HG02870 (cell line): ENCODE data around the gene FHL3.

Experiments
- ATAC-seq: cut with Tn5 transposase; IDR thresholded peaks from one replicate; pipeline ENCODE4 v1.9.1; 2021; ENCODE audit warnings: mild to moderate bottlenecking, moderate library complexity; ENCODE audit not compliant: unreplicated experiment

Gene FHL3, protein sequence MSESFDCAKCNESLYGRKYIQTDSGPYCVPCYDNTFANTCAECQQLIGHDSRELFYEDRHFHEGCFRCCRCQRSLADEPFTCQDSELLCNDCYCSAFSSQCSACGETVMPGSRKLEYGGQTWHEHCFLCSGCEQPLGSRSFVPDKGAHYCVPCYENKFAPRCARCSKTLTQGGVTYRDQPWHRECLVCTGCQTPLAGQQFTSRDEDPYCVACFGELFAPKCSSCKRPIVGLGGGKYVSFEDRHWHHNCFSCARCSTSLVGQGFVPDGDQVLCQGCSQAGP

DNA sequence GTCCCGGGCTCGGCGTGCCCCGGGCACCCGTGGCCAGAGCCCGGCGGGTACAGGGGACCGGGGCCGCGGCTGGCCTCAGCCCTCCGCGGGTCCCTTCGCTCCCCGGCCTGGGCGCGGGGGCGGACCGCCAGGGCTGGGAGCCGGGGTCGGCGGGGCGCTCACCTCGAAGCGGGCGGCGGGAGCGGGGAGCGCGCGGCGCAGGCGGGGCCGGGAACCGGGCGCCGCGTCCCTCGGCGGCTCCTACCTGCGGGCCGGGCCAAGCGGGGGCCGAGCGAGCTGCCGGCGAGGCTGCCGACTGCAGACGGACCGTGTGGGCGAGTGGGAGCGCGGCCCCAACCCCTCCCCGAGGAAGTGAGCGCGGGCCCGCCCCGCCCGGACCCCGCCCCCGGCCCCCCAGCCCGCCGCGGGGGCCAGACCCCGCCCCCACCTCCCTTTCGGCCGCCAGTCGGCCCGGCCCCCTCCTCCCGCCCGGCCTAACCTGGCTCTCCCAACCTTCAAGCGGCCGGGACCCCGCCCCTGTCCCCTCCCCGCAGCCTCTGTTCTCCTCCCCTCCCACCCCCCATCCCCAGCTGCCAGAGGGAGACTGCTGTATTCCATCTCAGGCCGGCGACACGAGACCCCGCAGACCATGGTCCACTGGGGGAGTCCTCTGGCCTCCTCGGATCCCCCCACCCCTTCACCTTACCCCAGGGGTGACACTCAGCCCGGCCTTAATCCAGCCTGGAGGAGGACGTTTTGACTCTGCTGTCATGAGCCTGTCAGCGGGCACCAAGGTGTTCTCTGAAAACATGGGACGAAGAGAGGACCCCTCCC, at the start of gene FHL3:
TSS of gene FHL3 (minus strand) at position 320 of the 813 bp plus-strand sequence. CDS start 6,102 bp downstream, outside the sequence.
- no peak for ATAC-seq

DNA sequence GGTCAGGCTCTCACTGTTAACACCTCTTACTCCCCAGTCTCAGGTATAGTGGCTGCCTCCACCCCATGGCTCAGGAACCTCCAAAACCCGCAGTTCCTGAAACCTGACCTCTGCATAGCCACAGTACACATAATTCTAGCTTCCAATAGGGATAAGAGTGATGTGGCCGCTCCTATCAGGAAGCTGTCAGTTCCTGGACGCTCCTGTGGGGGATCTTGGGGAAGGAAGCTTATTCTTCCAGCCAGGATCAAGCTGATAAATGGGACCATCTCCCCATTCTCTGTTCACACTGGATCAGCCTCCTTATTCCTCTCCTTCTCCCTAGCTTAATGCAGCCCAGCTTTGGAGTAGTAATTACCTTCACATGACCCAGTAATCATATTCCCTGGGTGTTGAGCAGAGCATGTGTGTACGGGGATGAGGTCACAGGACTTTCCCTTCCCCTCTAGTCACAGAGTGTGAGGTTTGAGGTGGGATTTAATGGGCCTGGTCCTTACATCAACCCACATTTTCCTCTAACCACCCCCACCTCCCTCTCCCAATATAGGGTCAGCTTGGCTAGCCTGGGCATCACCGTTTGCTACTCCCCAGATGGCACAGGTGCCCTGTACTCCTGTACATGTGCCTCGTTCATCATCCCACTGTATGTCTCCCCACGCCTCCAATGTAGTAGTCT, 48.2 kb upstream of the FHL3 start:
- no peak for ATAC-seq

DNA sequence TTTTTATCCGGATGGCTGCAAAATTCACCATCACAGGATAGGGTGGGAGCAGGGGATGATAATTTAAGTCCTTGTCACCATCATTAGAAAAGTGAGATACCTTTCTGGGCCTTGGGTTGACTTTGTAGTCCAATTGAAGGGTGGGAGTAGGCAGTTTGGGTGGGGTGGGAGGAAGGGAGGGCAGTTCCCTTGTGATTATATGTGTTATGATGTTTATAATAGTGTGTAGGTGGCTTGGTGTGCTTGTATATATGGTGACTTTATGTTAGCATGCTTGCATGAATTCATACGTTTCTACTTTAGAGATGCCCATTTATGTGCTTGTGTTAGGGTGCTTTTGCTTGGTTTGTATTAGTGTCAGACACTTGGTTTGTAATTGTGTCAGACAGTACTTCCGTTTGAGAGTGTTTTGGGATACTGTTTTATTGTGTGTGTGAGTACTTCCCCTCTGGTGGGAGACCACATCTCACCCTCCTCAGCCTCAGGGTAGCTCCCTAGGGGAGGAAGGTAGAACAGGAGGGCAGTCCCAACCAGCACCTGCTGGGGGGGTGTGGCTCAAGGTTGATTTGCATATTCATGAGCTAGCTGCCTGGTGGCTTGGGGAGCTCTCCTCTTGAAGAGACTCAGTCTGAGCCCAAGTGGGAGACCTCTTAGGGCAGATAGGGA, 47.6 kb upstream of the FHL3 start:
- ATAC-seq = no peak

DNA sequence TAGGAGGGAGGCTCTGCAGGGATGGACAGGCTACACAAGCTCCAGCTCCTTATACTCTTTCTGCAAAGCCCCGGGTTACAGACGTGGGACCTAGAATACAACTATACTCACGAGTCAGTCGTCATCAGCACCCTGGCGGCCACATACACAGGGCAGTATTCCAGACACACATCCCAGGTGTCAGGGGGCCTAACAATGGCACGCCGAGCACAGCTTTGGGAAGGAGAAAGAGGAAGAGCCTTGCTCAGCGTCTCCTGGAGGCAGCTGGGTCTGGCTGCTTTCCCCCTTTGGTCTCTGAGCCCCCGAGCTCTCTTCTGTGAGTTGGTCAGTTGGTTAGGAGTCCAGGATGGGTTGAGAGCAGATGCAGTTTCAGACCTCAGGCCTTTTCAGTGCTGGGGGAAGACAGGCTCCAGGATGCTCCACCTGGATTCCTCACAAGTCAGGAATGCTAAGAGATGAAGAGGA, 45.8 kb upstream of the FHL3 start:
- ATAC-seq = no peak

DNA sequence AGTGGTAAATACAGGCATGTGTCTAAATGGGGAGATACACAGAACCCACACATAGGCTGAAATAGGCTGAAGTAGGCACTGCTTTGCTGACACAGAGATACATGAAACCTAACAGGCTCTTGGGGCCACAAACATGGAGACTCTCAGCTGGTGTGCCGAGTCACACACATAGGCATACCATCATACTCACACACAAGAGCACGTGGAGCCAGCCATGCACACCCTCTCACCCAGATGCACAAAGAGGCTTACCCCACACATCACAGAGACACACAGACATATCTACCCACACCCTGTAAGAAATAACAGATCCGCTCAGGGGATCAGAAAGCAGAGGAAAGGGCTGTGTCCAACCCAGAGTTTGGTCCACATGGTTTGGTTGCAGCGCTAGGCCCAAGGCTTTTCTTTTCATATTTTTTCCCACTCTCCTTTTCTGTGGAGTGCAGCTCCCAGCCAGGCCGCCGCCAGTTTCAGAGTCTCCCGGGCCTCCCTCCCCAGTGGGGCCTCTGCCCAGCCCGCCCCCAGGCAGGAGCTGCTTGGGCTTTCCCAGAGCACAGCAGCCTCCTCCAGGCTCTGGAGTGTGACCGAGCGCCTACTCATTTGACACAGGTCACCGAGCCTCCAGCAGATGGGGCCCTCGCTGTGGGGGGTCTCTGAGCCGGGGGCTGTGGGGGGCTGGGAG, 45.2 kb upstream of the FHL3 start:
- ATAC-seq = no peak

DNA sequence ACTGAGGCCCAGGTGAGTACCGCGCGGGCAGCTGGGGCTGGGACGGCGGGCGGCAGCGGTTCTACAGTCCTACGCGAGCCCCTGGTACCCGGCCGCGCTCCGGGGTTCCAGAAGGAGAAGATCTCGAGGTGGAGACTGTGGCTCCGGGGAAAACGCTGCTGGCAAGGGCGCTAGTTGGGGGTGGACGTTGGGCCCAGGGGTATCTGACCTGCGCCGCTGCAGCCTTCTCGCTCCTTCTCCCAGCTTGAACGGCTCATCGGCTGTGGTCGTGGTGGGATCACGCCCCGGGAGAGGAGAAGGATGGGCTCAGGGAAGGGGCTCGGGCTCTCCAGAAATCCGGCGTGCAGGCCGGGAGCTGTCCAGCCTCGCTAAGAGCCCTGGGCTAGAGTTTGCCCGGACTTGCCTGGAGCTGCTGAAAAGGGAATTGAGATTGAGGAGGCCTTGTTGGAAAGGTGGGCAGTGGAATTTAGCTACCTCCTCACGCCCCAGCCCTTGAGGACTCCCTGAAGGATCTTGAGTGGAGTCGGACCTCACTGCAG, 42.4 kb upstream of the FHL3 start:
- ATAC-seq = no peak

DNA sequence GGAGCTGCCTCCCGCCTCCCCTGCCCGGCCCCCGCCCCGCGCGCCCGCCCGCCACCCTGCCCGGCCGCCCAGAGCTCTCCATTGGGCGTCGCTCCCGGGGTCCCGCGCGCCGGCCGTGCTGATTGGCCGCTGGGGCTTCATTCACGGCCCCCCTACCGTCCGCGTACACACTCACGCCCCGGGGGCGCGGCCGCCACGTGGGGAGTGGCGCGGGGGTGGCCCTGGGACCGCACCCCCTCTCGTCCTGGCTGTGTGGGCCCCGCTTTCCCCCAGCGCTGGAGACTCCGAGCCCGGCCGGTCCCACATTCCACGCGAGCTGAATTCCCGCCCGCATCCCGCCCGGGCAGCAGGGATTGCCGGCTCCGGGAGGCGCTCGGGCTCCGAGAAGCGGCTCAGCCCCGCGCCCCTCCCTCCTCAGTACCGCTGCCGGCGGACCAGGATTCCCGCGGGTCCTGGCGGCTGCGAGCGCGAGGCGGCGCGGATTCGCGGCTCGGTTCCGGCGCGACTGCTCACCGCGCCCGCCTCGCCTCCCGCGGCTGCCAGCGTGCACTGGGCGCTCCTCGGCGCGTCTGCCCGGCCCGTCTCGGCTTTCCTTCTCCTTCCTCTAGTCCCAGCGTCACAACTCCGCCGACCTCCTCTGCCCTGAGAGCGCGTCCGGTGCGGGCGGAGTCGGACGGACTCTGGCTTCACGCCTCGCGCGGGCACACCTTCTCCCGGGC, 41.7 kb upstream of the FHL3 start:
- ATAC-seq = peak; percentile 71

DNA sequence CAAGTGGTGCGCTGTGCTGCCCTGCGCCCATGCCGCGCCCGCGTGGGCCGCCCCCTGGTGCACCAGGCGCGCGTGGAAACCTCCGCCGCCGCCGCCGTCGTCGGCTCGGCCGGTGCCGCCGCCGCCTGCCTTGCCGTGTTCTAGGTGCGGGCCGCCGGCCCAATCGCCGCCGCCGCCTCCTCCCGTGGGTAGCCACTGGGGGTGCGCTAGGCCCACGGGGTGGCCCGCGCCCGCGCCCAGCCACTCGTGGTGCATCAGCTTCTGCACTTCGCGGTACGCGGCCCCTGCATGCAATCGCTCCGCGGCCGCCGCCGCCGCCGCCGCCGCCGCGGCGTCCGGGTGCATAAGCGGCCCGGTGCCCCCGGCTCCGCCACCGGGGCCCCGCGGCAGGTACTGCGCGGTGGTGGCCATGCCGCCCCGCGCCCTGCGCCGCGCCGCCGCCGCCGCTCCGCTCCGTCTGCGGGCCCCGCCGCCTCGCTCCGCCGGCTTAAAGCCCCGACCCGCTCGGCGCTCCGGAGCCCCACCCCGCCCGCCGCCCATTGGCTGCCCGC, 41.1 kb upstream of the FHL3 start, which contains the start of gene POU3F1:
TSS of gene POU3F1 (minus strand) at position 461 of the 551 bp plus-strand sequence. CDS start at position 411, 50 bp downstream.
- ATAC-seq = peak; percentile 9

DNA sequence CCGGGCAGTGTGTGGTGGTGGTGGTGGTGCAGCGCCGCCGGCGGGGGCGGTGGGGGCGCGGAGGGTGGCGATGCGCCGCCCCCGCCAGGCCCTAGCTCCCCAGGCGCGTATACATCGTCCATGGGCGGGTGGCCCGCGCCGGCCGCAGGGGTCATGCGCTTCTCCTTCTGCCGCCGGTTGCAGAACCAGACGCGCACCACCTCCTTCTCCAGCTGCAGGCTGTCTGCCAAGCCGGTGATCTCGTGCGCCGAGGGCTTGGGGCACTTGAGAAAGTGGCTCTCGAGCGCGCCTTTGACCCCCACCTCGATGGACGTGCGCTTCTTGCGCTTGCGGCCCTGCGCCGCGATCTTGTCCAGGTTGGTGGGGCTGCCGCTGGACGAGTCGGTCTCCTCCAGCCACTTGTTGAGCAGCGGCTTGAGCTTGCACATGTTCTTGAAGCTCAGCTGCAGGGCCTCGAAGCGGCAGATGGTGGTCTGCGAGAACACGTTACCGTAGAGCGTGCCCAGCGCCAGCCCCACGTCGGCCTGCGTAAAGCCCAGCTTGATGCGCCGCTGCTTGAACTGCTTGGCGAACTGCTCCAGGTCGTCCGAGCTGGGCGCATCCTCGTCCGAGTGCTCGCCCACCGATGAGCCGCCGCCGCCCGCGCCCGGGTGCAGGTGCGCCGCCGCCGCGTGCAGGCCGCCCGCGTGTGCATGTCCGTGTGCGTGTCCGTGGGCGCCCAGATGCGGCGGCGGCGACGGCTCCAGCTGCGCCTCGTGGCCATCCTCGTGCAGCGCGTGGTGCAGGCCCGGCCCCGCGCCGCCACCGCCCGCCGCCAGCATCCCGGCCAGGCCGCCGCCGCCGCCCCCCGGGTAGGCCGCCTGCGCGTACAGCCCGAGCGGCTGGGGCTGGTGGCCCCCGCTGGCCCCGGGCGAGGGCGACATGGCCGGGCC, 40.4 kb upstream of the FHL3 start:
- ATAC-seq = no peak

DNA sequence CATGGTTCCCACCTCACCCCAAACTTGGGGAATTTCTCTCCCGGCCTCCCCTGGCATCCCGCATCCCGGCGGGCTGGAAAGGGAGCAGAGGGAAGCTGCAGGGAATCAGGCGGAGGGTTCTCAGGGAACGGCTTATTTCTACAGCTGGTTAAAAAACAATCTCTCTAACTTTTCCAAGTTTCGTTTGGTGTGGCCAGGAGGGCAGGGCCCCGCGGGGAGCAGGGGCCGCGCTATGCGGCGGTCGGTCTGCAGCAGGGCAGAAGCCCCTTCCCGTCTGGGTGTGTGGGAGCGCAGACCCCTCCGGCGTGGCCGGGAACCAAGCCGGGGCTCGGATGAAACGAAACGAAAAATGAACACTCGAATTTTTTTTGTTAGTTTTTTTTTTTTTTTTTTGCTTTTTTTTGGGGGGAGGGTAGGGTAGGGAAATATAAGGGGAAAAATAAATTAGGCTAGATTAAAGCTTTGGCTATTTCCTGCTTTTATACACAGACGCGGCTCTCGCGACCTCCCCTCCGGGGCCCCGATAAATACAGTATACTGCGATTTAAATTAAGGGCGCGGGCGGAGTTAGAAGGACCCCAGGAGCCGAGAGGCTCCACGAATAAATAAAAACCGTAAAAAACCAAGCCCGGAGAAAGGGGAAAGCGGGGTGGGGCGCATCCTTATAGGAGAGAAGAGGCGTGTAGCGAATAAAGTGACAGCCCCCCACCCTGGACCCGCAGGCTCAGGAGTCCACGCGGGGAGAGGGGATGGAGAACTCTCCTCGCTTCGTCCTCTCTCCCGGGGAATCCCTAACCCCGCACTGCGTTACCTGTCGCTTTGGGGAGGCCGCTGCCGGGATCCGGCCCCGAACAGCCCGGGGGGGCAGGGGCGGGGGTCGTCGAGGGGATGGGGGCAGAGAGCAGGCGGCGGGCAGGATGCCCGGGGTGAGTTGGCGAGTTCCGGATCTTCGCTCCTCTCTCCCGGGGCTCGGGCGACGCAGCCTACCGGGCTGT, 39.2 kb upstream of the FHL3 start:
- no peak for ATAC-seq

DNA sequence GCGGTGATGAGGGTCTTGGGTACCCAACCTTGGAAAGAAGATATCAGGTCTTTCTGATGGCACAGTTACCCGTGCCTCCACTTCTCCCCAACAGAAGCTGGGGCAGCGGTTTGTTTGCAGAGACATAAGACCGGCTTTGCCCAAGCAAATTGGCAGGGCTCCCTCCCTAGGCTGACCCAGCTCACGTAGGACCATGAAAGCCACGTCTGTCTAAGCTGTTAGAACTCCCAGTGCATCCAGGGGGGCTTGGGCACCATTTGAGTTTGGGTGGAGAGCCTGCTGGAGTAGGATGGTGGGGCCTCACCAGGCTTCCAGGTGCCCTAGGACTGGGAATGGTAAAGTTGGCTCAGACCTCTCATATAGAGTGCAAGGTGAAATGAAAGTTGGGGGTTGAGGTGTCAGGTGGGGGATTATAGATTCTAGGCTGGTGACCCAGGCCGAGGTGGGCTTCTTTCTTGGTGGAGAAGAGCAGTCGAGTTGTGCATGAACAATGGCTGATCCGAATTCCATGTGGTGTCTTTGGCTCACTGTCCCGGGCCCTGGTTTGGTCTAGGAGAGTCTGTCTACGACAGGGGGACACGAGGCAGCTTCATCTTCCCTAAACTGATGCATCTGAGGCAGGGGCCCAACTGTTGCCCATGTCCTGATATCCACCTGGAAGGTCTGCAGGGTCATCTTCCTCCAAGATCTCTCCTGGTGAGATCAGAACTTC, 37.9 kb upstream of the FHL3 start:
- no peak for ATAC-seq

DNA sequence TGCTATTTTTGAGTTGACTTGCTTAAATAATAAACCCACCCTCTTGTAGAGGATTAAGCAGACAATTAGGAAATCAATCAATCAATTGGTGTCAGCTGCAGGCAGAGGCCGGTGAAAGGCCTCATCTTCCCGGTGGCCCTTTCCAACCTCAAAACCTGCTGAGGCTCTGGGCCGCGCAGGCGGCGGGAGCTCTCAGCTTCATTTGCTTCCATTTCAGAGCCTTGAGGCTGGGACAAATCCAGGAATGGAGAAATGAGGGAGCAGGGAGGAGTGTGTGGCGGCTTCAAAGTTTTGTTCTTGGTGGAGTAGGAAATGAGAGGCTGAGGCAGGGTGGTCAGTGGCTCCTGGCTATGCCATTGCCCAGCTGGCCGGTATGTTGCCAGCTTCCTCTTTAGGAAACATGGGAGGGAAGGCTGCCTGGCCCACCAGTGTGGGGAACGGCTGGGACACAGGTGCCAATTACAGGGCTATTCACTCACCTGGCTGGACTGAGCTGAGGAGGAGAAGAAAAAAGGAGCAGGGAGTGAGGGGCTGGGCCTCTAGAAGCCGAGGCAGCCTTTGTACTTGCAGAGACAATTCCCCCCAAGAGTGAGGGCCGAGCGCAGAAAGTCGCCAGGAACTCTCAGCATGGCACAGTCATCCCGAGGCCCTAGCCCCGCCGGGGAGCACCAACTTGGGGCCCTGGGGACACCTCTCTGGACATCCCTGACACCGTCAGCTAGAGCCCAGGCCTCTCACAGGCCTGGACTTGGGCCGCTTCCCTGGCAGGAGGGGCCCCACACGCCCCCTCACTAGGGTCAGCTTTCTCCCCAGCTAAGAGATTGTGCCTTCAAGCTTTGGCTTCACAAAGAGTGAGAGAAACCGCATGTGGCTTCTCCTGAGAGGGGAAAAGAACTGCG, 36.9 kb upstream of the FHL3 start:
- ATAC-seq = no peak

DNA sequence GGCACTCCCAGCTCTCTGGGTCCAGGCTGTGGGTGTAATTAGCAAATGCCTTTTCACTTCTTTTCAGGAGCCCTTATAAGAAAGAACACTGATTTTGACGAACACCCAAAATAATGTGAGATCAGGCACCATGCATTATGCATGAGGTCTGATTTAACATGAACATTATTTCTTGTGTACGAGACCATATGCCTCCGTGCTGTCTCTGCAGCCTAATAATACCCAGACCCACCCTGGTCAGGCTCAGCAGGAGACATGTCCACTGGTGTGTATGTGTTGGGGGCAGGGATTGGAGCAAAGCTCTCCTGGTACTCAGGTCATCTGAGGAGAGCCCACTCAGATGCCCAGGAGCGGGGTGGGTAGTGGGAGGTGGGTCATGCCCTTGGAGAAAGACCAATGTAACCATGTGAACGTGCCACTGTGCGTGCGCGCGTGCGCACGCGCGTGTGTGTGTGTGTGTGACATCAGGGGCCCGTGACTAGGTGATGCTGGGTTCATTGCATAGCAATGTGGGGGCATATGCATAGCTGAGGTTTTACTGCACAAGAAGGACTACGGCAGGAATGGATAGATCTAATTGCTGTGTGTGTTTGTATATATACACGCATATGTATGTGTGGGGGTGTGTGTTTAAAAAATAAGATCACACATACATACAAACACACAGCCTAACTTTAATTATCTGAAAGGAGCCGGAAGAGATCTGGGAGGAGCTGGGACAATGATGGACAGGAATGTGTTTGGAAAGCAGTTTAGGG, 34.2 kb upstream of the FHL3 start:
- no peak for ATAC-seq

DNA sequence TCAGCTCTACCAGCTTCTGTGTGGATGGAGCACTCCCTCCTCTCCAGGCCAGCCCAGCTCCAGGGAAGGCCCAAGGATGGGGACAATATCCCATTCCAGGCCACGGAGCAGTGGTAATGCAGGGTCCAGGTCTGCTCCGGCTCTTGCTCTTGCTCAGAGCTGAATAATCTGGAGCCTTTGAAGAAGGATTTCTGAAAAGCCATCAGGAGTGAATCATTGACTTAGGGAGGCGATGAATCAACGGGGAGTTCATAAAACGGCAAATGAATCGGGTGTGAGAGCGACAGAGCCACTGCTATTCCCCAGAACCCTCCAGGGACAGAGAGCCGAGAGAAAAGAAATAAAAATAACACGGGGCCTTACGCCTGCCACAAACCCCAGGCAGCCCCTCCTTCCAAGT, 33.5 kb upstream of the FHL3 start:
- ATAC-seq = no peak
